ENCODE results near the gene PGBD2.

- TF ChIP-seq CTCF (conservative IDR thresholded peaks at IDR 0.05) (no peak), EZH2 (IDR thresholded peaks at IDR 0.05; ENCODE audit: low read depth) (no peak)
These were observed 5.4 kb upstream of the PGBD2 start for GRCh38 chr1:248900637-248901036.
